Heart right ventricle (tissue), 16 donors: Measurements from ENCODE around the gene AQP2. TPM values are rescaled to one million over a fixed set of nuclear protein-coding genes. Genes with fewer than 3 reads are reported as not detected.

Source experiments
- ATAC-seq, 8 donors: fragments of 200-7000 bp; cut with Tn5 transposase; one replicate each; pipeline ENCODE4 v1.9.1; 2020; ENCODE audit warnings: mild to moderate bottlenecking in 8 of 8, moderate library complexity in 8 of 8, moderate number of reproducible peaks in 1 of 8
- DNase-seq, 2 donors: peaks; one replicate each; pipeline ENCODE4 v3.0.0-alpha.2; 2020
- H3K27ac ChIP-seq, 10 donors: fragments of 200-600 bp; sonication (generic) in 2 of 10; one replicate each; pipeline versions ENCODE4 v1.5.0 to v1.8.0; 2020 to 2022; ENCODE audit warnings: mild to moderate bottlenecking in 3 of 10
- H3K27me3 ChIP-seq, 7 donors: fragments of 200-600 bp; one replicate each; pipeline ENCODE4 v1.8.0; 2021 to 2022; ENCODE audit warnings: mild to moderate bottlenecking in 2 of 7
- H3K36me3 ChIP-seq, 9 donors: fragments of 200-600 bp; sonication (generic) in 1 of 9; one replicate each; pipeline versions ENCODE4 v1.5.0 to v1.8.0; 2020 to 2022; ENCODE audit warnings: mild to moderate bottlenecking in 2 of 9
- H3K4me1 ChIP-seq, 9 donors: fragments of 200-600 bp; sonication (generic) in 1 of 9; one replicate each; pipeline versions ENCODE4 v1.5.0 to v1.8.0; 2020 to 2022; ENCODE audit warnings: mild to moderate bottlenecking in 4 of 9
- H3K4me3 ChIP-seq, 10 donors: fragments of 200-600 bp; sonication (generic) in 2 of 10; one replicate each; pipeline versions ENCODE4 v1.5.0 to v1.8.0; 2020 to 2022; ENCODE audit warnings: mild to moderate bottlenecking in 7 of 10, moderate library complexity in 2 of 10
- H3K9me3 ChIP-seq, 11 donors: fragments of 200-600 bp in 10 of 11; sonication (generic) in 2 of 11; one replicate each; pipeline versions ENCODE4 v1.5.0 to v1.8.0; 2013 to 2022; ENCODE audit warnings: mild to moderate bottlenecking in 2 of 11, control low read depth in 1 of 11, moderate library complexity in 1 of 11
- CTCF ChIP-seq, 9 donors: fragments of 200-600 bp; sonication (generic) in 2 of 9; IDR thresholded peaks; one replicate each; pipeline versions ENCODE4 v1.5.0 to v1.8.0; 2021 to 2022; ENCODE audit warnings: antibody characterized with exemption in 9 of 9, mild to moderate bottlenecking in 5 of 9, moderate library complexity in 1 of 9
- WGBS, 2 donors: extraction: QIAGEN DNeasy Blood & Tissue Kit; methylation state at CpG; one replicate each; pipeline ENCODE4 v1.1.7; 2013; ENCODE audit warnings: inconsistent platforms in 1 of 2; 5-methylcytosine and 5-hydroxymethylcytosine counted together
- intact Hi-C, 10 donors: fragments of 100-400 bp; cut with DNase I; formaldehyde crosslinking; loops; one replicate each; pipeline versions ENCODE4 v1.11.1 to v1.14.2; 2022
- polyA plus RNA-seq, 2 donors: library from polyadenylated mRNA; stranded (reverse); fragments of 200-250 nt; gene quantifications; one replicate each; pipeline ENCODE4 v1.2.3, GENCODE V29; 2013
- total RNA-seq, 10 donors: library from RNA; stranded (reverse); fragmentation: NEBNext Ultra II Directional in 3 of 10; extraction: Animal tissue kit (Norgen Biotek cat#: 25700) in 3 of 10; gene quantifications; one replicate each; pipeline versions ENCODE4 v1.2.1 to v1.2.4, GENCODE V29; 2021 to 2023
- donor health status: Arrhythmogenic right ventricular cardiomyopathy.
- donor health status: ischemic (EF 13 %, LVEDD 7.1; RV severe dilation, severe dysfunction).
- donor health status: healthy with polysubstance abuse.
- donor health status: DM: no; HTN: yes; CAD: no.
- donor health status: DM: no; HTN: no; CAD: no.
- donor health status: ischemic (EF 25% LVEDD 6.9; RV normal size, moderate dysfunction).
- donor health status: ischemic (EF 25% LVEDD 5.7; RV mildly dilated, moderate dysfunction).
- donor health status: healthy.
- donor health status: DM: yes; HTN: yes; CAD: no.
- donor health status: Ischemic cardiomyopathy.
- donor health status: ischemic (EF 35%, LVEDD 5.7; RV mildly dilated, moderate dysfunction).
- donor health status: nonischemic (EF 11% LVEDD 7.7; RV severe dilation, severe dysfunction).
- donor health status: DM: yes; HTN: yes; CAD: no.
- donor health status: PGD.
- donor health status: ischemic (EF 29% LVEDD 5.4; RV normal size, mild dysfunction).
- donor health status: nonischemic (EF 23%, LVEDD 6.1; RV moderate dilation, normal function).

The AQP2 gene
- total and polyA plus RNA-seq, 12 donors = 0.04 TPM; not detected in 11

DNA sequence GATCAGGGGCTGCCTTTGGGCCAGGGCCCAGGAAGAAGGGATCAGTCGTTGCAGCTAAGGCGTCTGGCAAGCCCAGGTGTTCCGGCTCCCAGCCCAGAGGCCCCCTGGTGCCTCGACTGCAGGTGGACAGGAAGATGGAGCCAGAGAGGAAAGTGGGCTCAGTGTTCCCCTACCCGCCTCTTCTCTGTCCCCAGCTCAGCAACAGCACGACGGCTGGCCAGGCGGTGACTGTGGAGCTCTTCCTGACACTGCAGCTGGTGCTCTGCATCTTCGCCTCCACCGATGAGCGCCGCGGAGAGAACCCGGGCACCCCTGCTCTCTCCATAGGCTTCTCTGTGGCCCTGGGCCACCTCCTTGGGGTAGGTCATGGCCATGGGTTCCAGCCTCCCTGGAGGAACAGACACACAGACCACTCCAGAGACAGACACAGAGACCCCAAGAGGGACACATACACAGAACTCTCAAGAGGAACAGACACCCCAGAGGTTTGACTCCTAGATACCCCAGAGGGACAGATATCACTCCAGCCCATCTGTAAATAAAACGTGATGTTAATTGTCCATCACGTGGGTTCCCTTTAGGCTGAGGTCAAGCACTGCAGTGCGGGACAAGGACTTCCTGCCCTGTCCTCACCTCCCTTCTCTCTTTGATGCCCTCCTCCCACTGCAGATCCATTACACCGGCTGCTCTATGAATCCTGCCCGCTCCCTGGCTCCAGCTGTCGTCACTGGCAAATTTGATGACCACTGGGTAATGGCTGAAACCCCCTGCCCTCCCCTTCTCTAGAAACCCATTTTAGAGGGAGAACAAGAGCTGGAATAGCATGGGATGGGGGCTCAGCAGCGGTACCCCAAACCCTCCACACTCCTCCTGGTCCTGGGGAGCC is 3.7 kb downstream of the AQP2 start:
- intact Hi-C loops = loop anchor here in 1 of 10 donors (10.0 kb wide), 1 partner anchor 89 kb away; no protein-coding TSS in a partner anchor
- no peaks in the 10 kb centered on the region for H3K36me3 ChIP-seq
- H3K27ac ChIP-seq = no peak overlapping the region
- TF ChIP-seq CTCF (IDR thresholded peaks at IDR 0.05) = no peak
- H3K4me1 ChIP-seq = peaks cover 0 to 9% (median 0%) of the 10 kb centered on the region in 9 donors
- DNase-seq (no peak), ATAC-seq (no peak)
- 79 to 80% methylated on average over 21 of the region's 21 CpGs for WGBS, 2 donors
- H3K27me3 ChIP-seq = peaks cover 0 to 74% (median 51%) of the 10 kb centered on the region in 7 donors
- no peaks in the 10 kb centered on the region for H3K9me3 ChIP-seq
- H3K4me3 ChIP-seq = no peak overlapping the region

GRCh38 chr12:49954863-49955830 is 4.6 kb downstream of the AQP2 start:
- ATAC-seq (peak in 2 of 8 donors; percentile 43 to 48), DNase-seq (no peak)
- peaks cover 0 to 18% (median 7%) of the 10 kb centered on the region in 9 donors for H3K4me1 ChIP-seq
- TF ChIP-seq CTCF (IDR thresholded peaks at IDR 0.05) = no peak
- H3K4me3 ChIP-seq = no peak overlapping the region
- intact Hi-C loops = loop anchor here in 1 of 10 donors (10.0 kb wide), 1 partner anchor 90 kb away; no protein-coding TSS in a partner anchor
- H3K27me3 ChIP-seq = peaks cover 0 to 77% (median 60%) of the 10 kb centered on the region in 7 donors
- H3K9me3 ChIP-seq = no peaks in the 10 kb centered on the region
- no peaks in the 10 kb centered on the region for H3K36me3 ChIP-seq
- 33% methylated on average over 53 of the region's 53 CpGs for WGBS, 2 donors
- no peak overlapping the region for H3K27ac ChIP-seq

DNA sequence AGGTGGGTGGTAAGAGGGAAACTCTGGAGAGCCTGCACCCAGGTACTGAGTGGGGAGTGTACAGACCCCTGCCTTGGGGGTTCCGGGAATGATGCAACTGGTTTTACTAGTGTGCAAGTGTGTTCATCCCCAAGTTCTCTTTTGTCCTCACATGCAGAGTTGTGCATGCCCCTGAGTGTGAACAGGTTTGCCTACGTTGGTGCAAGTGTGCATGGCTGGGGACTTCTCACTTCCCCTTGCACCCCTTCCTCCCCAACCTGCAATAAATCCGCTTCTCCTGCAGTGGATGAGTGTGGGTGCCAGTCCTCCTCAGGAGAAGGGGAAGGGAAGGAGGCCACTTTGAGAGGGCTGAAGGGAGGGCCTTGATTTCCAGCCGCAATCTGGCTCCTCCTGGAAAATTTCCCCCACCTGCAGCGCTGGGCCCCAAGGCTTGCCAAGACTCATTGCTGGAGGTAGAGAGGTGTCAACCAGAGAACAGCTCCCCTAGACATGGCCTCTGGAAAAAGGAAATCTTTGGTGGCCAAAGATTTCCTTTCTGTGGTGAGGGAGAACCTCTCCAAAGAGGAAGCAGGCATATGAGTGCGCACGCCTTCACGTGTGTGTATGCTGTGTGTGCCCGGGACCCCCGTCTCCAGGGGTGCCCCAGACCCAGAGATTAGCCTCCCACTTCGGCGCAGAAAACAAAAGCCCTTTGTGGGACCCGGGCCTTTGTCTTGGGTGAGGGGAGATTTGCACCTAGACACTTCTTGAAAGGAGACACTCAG is 5.5 kb downstream of the AQP2 start:
- Histone ChIP-seq H3K4me3 (no peak overlapping the region), H3K9me3 (no peaks in the 10 kb centered on the region), H3K27me3 (peaks cover 0 to 83% (median 69%) of the 10 kb centered on the region in 7 donors), H3K4me1 (peaks cover under 1 to 27% (median 8%) of the 10 kb centered on the region in 9 donors), H3K36me3 (no peaks in the 10 kb centered on the region), H3K27ac (no peak overlapping the region)
- intact Hi-C loops = loop anchor here in 1 of 10 donors (10.0 kb wide), 1 partner anchor 91 kb away; no protein-coding TSS in a partner anchor
- ATAC-seq (no peak), DNase-seq (no peak)
- TF ChIP-seq CTCF (IDR thresholded peaks at IDR 0.05) = no peak
- 67 to 80% methylated on average over 13 of the region's 13 CpGs for WGBS, 2 donors
